ENCODE results near the gene DIMT1. TPM values are rescaled to one million over a fixed set of nuclear protein-coding genes. Genes with fewer than 3 reads are reported as not detected.

DIMT1 gene
- total RNA-seq, 1 experiment from 2014 or later: 43.5 TPM

GRCh38 chr5:62395210-62395950 lies 8.3 kb downstream of the DIMT1 start:
- ChIA-PET CTCF (no interaction called here), POLR2A (interaction anchor here (0.6 to 1.6 kb wide), 2 partner anchors 8 to 49 kb away, joined by 4 to 5 read pairs; partner anchors contain the start of gene DIMT1), RAD21 (ENCODE audit: low non-redundant PET in 1 of 2, low total read pairs in 2 of 2, uncharacterized antibody in 2 of 2, unreplicated experiment in 2 of 2) (no interaction called here)
- H3K4me1 ChIP-seq (ENCODE audit: control insufficient read depth in 1 of 2, insufficient read depth in 2 of 2, low read length in 2 of 2): peaks cover 7 to 16% of the 10 kb centered on the region in 2 experiments
- ATAC-seq: peak; percentile 76
- no peak overlapping the region for H2AFZ ChIP-seq (ENCODE audit: low read depth, low read length, poor library complexity, severe bottlenecking)
- H3K79me2 ChIP-seq (ENCODE audit: insufficient read depth, low read length): peaks cover under 1% of the 10 kb centered on the region; the same call in 1 of the 2 replicates
- no peaks in the 10 kb centered on the region for H3K27me3 ChIP-seq (ENCODE audit: insufficient read depth, low read length)
- no TSS peak for BruUV-seq (replicated peaks)
- DNase-seq (ENCODE audit: low read depth, low spot score): no peak
- no peak overlapping the region for H3K27ac ChIP-seq (ENCODE audit: low read depth, low read length)
- H3K36me3 ChIP-seq (ENCODE audit: control insufficient read depth in 1 of 2, insufficient read depth in 2 of 2, low read length in 2 of 2): peaks cover 28 to 50% of the 10 kb centered on the region in 2 experiments
- no peak overlapping the region for H3K4me3 ChIP-seq (replicated peaks in 1 of 2; ENCODE audit: low read depth in 1 of 2, low read length in 2 of 2)
- H3K9me2 ChIP-seq (ENCODE audit: insufficient read depth): no peaks in the 10 kb centered on the region
- intact Hi-C loops (cut with micrococcal nuclease): no loop called here
- H3K4me2 ChIP-seq (ENCODE audit: low read length): peak overlapping the region; percentile 7; the same call in 1 of the 2 replicates
- H3K9ac ChIP-seq (ENCODE audit: low read length): no peak overlapping the region
- no peaks in the 10 kb centered on the region for H4K20me1 ChIP-seq (ENCODE audit: insufficient read depth)
- no peak for TF ChIP-seq JUND (IDR thresholded peaks at IDR 0.05)
- TF ChIP-seq ZNF274 (IDR thresholded peaks at IDR 0.05; ENCODE audit: low read depth, low read length): no peak
- peak; percentile 39; the same call in 1 of the 2 replicates for TF ChIP-seq EGR1 (IDR thresholded peaks at IDR 0.05; ENCODE audit: low read depth)
- no peaks in the 10 kb centered on the region for H3K9me3 ChIP-seq (ENCODE audit: control insufficient read depth in 1 of 2, insufficient read depth in 1 of 2, low read depth in 1 of 2, low read length in 2 of 2)

GRCh38 chr5:62386824-62387223 lies 16.9 kb downstream of the DIMT1 start:
- ChIA-PET POLR2A (interaction anchor here (3.1 kb wide), 1 partner anchor 17 kb away, joined by 8 read pairs; the partner anchor contains the start of gene DIMT1), RAD21 (ENCODE audit: low non-redundant PET in 1 of 2, low total read pairs in 2 of 2, uncharacterized antibody in 2 of 2, unreplicated experiment in 2 of 2) (no interaction called here), CTCF (no interaction called here)
- DNase-seq (ENCODE audit: low read depth, low spot score): no peak
- H3K27me3 ChIP-seq (ENCODE audit: insufficient read depth, low read length): no peaks in the 10 kb centered on the region
- H3K79me2 ChIP-seq (ENCODE audit: insufficient read depth, low read length): no peaks in the 10 kb centered on the region; the same call in 1 of the 2 replicates
- H3K9me2 ChIP-seq (ENCODE audit: insufficient read depth): no peaks in the 10 kb centered on the region
- H3K27ac ChIP-seq (ENCODE audit: low read depth, low read length): no peak overlapping the region
- peaks cover 39 to 46% of the 10 kb centered on the region in 2 experiments for H3K36me3 ChIP-seq (ENCODE audit: control insufficient read depth in 1 of 2, insufficient read depth in 2 of 2, low read length in 2 of 2)
- H2AFZ ChIP-seq (ENCODE audit: low read depth, low read length, poor library complexity, severe bottlenecking): no peak overlapping the region
- H3K4me1 ChIP-seq (ENCODE audit: control insufficient read depth in 1 of 2, insufficient read depth in 2 of 2, low read length in 2 of 2): no peaks in the 10 kb centered on the region
- no peak overlapping the region for H3K4me3 ChIP-seq (replicated peaks in 1 of 2; ENCODE audit: low read depth in 1 of 2, low read length in 2 of 2)
- no peaks in the 10 kb centered on the region for H3K9me3 ChIP-seq (ENCODE audit: control insufficient read depth in 1 of 2, insufficient read depth in 1 of 2, low read depth in 1 of 2, low read length in 2 of 2)
- H3K9ac ChIP-seq (ENCODE audit: low read length): no peak overlapping the region
- intact Hi-C loops (cut with micrococcal nuclease): no loop called here
- 0 out of 2 replicates have a peak, but pooled peaks cover 4% of the 10 kb centered on the region for H4K20me1 ChIP-seq (ENCODE audit: insufficient read depth)
- no peak overlapping the region for H3K4me2 ChIP-seq (ENCODE audit: low read length)
- ATAC-seq: no peak
- BruUV-seq (replicated peaks): no TSS peak
- TF ChIP-seq ZNF274 (IDR thresholded peaks at IDR 0.05; ENCODE audit: low read depth, low read length) (no peak), POLR2AphosphoS5 (IDR thresholded peaks at IDR 0.05; ENCODE audit: low read depth, low read length) (no peak), TCF7L2 (IDR thresholded peaks at IDR 0.05; ENCODE audit: borderline replicate concordance, extremely low read depth, insufficient read depth, insufficient read length) (no peak), CEBPB (IDR thresholded peaks at IDR 0.05; ENCODE audit: low read depth) (no peak), EGR1 (IDR thresholded peaks at IDR 0.05; ENCODE audit: low read depth) (no peak), FOSL1 (IDR thresholded peaks at IDR 0.05; ENCODE audit: low read depth) (no peak), YY1 (IDR thresholded peaks at IDR 0.05; ENCODE audit: extremely low read depth, insufficient replicate concordance, low read depth, low read length) (no peak), REST (IDR thresholded peaks at IDR 0.05; ENCODE audit: low read depth) (no peak), ATF3 (IDR thresholded peaks at IDR 0.05) (no peak), CBX3 (IDR thresholded peaks at IDR 0.05; ENCODE audit: low read depth) (no peak), ELF1 (IDR thresholded peaks at IDR 0.05; ENCODE audit: borderline replicate concordance, low read depth) (no peak), EZH2 (IDR thresholded peaks at IDR 0.05) (no peak), SP1 (IDR thresholded peaks at IDR 0.05; ENCODE audit: low read depth) (no peak)
